Measurements from ENCODE around the gene USF2. TPM values are rescaled to one million over a fixed set of nuclear protein-coding genes. Genes with fewer than 3 reads are reported as not detected.

The USF2 gene
- total and polyA plus RNA-seq, 2 of the 8 experiments (the other 6 are each of a cell fraction or from before 2014, with no cell fraction given): 74.1 to 109 TPM

GRCh38 chr19:35318679-35319448 is 50.1 kb downstream of the USF2 start (continued):
- TF ChIP-seq RNF2 (IDR thresholded peaks at IDR 0.05; ENCODE audit: borderline replicate concordance, low read depth, low read length, missing control alignments, poor library complexity, severe bottlenecking) (no peak), ATF2 (IDR thresholded peaks at IDR 0.05; ENCODE audit: low read length) (no peak), JUND (IDR thresholded peaks at IDR 0.05; ENCODE audit: low read length) (no peak), SIX5 (IDR thresholded peaks at IDR 0.05; ENCODE audit: low read depth, low read length) (no peak), PHF8 (conservative IDR thresholded peaks at IDR 0.05; ENCODE audit: low read depth, low read length) (no peak), NRF1 (IDR thresholded peaks at IDR 0.05; ENCODE audit: low read depth, low read length) (no peak), TAF7 (optimal IDR thresholded peaks at IDR 0.05; ENCODE audit: borderline replicate concordance, low read depth, low read length) (no peak), CHD7 (IDR thresholded peaks at IDR 0.05; ENCODE audit: insufficient replicate concordance, low read length) (no peak)

Measured in H1 (cell line).